Measurements from ENCODE around the gene SESTD1.
"Not testable (repeated sequence)": the region's sequence is repeated elsewhere in the genome, so short reads cannot be mapped to it uniquely, and the experiment has no call there.

Gene SESTD1

DNA sequence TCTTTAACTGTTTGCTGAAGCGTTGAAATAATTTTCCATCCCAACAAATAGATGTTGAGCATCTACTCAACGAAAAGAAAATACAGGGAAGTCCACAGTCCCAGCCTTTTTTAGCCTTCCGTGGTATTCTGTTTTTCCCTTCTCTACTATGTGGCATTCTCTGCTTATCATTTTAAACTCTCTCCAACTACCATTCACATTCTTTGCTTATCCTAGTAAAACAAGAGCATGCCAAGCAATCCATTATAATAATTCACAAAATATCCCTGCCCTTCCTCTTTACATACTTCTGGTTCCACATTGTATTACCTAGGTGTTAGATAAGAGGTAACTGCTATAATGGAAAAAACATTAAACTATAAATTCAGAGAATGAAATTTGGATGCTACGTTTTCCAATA lies 1.6 kb upstream of the SESTD1 start:
- no peak for DNase-seq (ENCODE audit: low read depth in 2 of 2)

GRCh38 chr2:179265082-179265510 lies 464 bp upstream of the SESTD1 start:
- no peak for DNase-seq (ENCODE audit: low read depth in 2 of 2)

GRCh38 chr2:179263446-179264367 lies 925 bp downstream of the SESTD1 start:
- peak in 1 of 2 donors; percentile 30 for DNase-seq (ENCODE audit: low read depth in 2 of 2)

GRCh38 chr2:179263015-179263414 lies 1.6 kb downstream of the SESTD1 start:
- no peak for DNase-seq (ENCODE audit: low read depth in 2 of 2)

DNA sequence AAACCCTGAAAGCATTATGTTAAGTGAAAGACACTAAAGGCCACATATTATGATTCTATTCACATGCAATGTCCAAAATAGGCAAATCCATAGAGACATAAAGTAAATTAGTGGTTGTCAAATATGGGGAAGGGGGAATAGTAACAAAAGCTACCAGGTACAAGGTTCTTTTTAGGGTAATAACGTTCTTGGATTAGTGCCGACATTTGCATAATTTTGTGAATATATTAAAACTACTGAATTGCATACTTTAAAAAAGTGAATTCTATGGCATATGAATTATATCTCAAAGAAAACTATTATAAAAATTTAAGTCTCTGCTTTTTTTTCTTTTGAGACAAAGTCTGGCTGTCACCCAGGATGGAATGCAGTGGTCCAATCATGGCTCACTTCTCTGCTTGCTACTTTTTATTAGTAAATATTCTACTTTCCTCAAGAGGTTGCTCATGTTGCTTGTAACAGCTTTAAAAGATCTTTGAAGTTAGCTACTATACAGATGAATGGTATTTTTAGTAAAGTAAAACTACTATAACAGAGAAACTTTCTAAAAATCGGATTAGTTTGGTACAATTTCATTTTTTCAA lies 2.5 kb downstream of the SESTD1 start:
- DNase-seq (ENCODE audit: low read depth in 2 of 2), result no peak

GRCh38 chr2:179261151-179261825 lies 3.3 kb downstream of the SESTD1 start:
- no peak for DNase-seq (ENCODE audit: low read depth in 2 of 2)

DNA sequence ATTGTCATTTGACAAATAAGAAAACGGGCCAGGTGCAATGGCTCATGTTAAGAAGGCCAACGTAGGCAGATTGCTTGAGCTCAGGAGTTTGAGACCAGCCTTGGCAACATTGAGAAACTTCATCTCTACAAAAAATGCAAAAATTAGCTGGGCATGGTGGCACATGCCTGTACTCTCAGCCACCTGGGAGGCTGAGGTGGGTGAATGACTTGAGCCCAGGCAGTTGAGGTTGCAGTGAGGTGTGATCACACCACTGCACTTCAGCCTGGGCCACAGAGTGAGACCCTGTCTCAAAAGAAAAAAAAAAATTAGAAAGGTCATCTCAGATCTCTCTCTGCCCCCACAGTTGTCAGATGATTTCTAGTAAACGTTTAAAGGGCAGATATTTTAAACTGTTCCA lies 4.4 kb downstream of the SESTD1 start:
- no peak for DNase-seq (ENCODE audit: low read depth in 2 of 2)

GRCh38 chr2:179255129-179255528 lies 9.5 kb downstream of the SESTD1 start:
- DNase-seq (ENCODE audit: low read depth in 2 of 2), result no peak

- DNase-seq (ENCODE audit: low read depth in 2 of 2), result no peak
Measured at GRCh38 chr2:179253226-179253625, 11.4 kb downstream of the SESTD1 start.

- DNase-seq (ENCODE audit: low read depth in 2 of 2), result no peak
Measured at GRCh38 chr2:179252423-179252822, 12.2 kb downstream of the SESTD1 start.

DNA sequence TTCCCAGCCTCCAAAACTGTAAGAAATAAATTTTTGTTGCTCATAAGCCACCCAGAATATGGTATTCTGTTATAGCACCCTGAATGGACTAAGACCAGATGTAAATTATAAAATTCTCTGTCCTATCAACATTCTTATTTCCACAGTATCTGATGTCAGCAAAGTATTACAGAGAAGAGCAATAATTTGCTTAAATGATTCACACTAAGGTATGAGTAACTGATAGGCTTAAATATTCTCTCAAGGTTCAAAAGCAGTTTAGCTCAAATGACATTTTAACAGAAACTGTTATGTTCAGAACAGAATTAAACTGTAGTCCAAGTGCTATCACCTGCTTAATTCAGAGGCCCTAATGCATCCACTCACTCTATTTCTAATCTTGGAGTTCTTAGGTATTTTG lies 12.8 kb downstream of the SESTD1 start:
- no peak for DNase-seq (ENCODE audit: low read depth in 2 of 2)

DNA sequence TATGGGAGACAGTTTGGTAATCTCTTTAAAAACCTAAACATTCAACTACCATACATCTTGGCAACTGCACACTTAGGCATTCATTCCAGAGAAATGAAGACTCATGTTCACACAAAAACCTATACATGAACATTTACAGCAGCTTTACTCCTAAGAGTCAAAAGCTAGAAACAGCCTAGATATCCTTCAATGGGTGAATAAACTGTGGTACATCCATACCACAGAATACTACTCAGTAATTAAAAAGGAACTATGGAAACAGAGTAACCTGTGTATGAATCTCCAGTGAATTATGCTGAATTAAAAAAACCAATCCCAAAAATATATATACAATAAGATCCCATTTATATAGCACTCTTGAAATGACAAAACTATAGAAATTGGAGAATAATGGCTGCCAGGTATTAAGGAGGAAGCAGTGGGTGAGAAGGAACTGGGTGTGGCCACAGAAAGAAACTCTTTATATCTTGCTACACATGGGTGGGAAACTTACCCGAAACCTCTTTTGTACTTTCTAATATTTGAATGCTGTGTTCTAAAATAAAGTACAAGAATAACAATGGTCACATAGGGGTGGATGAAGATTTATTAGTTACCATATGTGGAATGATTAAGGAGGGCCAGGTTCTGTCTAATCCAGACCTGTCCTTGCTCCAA lies 13.7 kb downstream of the SESTD1 start:
- DNase-seq (ENCODE audit: low read depth in 2 of 2), result no peak

- DNase-seq (ENCODE audit: low read depth in 2 of 2), result no peak
Measured at GRCh38 chr2:179250095-179250494, 14.5 kb downstream of the SESTD1 start.

- no peak for DNase-seq (ENCODE audit: low read depth in 2 of 2)
Measured at GRCh38 chr2:179248024-179248348, 16.6 kb downstream of the SESTD1 start.

DNA sequence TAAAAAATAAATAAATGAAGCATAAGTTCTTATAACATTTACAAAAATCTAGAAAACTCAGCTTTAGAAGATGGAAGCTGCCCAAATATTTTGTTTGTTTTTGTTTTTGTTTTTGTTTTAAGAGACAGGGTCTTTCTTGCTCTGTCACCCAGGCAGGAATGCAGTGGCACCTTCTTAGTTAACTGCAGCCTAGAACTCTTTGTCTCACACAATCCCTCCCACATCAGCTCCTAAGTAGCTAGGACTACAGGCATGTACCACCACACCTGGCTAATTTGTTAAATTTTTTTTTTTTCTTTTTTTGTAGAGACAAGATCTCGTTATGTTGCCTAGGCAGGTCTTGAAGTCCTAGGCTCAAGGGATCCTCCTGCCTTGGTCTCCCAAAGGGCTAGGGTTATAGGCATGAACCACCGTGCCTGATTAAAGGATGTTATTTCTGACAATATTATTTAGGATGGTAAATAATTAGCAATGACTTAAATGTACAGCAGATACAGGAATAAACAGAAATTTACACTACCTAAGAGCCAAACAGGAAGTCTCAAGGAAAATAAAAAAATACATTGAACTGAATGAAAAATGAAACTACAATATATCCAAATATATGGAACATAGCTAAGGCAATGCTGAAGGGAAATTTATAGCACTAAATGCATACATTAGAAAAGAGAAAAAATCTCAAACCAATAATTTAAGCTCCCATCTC lies 17.2 kb downstream of the SESTD1 start:
- DNase-seq (ENCODE audit: low read depth in 2 of 2), result no peak

DNA sequence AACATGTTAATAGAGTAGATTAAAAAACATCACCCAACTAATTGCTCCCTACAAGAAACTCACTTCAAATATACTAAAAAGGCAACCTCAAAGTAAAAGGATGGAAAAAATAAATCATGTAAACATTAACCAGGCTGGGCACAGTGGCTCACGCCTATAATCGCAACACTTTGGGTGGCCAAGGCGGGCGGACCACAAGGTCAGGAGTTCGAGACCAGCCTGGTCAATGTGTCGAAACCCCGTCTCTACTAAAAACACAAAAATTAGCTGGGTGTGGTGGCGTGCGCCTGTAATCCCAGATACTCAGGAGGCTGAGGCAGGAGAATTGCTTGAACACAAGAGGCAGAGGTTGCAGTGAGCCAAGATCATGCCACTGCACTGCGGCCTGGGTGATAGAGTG lies 18.8 kb downstream of the SESTD1 start:
- not testable (repeated sequence) for DNase-seq (ENCODE audit: low read depth in 2 of 2)

DNA sequence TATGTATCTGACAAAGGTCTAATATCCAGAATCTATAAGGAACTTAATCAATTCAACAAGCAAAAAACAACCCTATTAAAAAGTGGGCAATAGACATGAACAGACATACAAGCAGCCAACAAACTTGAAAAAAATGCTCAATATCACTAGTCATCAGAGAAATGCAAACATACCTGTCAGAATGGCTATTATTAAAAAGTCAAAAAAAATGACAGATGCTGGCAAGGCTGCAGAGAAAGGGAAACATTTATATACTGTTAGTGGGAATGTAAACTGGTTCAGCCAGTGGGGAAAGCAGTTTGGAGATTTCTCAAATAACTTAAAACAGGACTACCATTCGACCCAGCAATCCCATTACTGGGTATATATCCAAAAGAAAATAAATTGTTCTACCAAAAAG lies 21.6 kb downstream of the SESTD1 start:
- DNase-seq (ENCODE audit: low read depth in 2 of 2), result no peak

GRCh38 chr2:179240481-179241451 lies 23.9 kb downstream of the SESTD1 start:
- DNase-seq (ENCODE audit: low read depth in 2 of 2), result no peak

DNA sequence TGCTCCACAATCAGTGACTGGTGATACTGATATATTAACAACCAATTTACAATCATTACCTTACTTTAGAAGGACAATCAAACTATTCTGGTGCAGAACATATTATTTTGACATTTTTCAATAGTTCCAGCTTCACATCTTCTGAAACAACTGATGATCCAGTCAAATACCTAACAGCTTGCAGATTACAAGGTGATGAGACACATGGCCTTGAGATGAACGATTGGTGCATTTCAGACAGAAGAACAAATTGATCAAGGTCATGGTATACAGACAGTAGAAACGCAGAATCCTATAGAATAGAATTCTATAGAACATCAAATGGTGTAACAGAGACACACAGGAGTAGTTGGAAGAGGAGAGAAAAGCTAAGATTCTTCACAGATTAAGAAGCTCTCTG lies 24.8 kb downstream of the SESTD1 start:
- DNase-seq (ENCODE audit: low read depth in 2 of 2), result no peak

- DNase-seq (ENCODE audit: low read depth in 2 of 2), result no peak
Measured at GRCh38 chr2:179239195-179239594, 25.4 kb downstream of the SESTD1 start.

- no peak for DNase-seq (ENCODE audit: low read depth in 2 of 2)
Measured at GRCh38 chr2:179238027-179238426, 26.6 kb downstream of the SESTD1 start.
